ENCODE data around the gene PGBD2.
"Not testable (repeated sequence)": the region's sequence is repeated elsewhere in the genome, so short reads cannot be mapped to it uniquely, and the experiment has no call there.

PGBD2 gene

GRCh38 chr1:248871837-248872401, 34.1 kb upstream of the PGBD2 start:
- Histone ChIP-seq H3K4me3 (ENCODE audit: low read length) (no peak overlapping the region), H3K9me3 (ENCODE audit: control insufficient read depth, insufficient read depth, low read length) (no peaks in the 10 kb centered on the region), H3K27ac (ENCODE audit: low read length) (no peak overlapping the region), H3K27me3 (ENCODE audit: control insufficient read depth, insufficient read depth, low read length) (no peaks in the 10 kb centered on the region), H3K4me1 (ENCODE audit: control insufficient read depth, insufficient read depth, low read length) (no peaks in the 10 kb centered on the region), H3K36me3 (ENCODE audit: control insufficient read depth, insufficient read depth, low read length) (no peaks in the 10 kb centered on the region)
- DNase-seq (ENCODE audit: low read depth, low spot score): no peak
- no CpG with 5 or more reads among the region's 3 CpGs for WGBS (ENCODE audit: insufficient coverage, insufficient read length)

- WGBS (ENCODE audit: insufficient coverage, insufficient read length): no CpG with 5 or more reads among the region's 31 CpGs
- H3K36me3 ChIP-seq (ENCODE audit: control insufficient read depth, insufficient read depth, low read length): no peaks in the 10 kb centered on the region
- peak overlapping the region; percentile 90 for H3K4me3 ChIP-seq (ENCODE audit: low read length)
- H3K9me3 ChIP-seq (ENCODE audit: control insufficient read depth, insufficient read depth, low read length): no peaks in the 10 kb centered on the region
- no peak overlapping the region for H3K27ac ChIP-seq (ENCODE audit: low read length)
- H3K27me3 ChIP-seq (ENCODE audit: control insufficient read depth, insufficient read depth, low read length): no peaks in the 10 kb centered on the region
- H3K4me1 ChIP-seq (ENCODE audit: control insufficient read depth, insufficient read depth, low read length): no peaks in the 10 kb centered on the region
- peak; percentile 68 for DNase-seq (ENCODE audit: low read depth, low spot score)
Measured at GRCh38 chr1:248872752-248873408, 33.2 kb upstream of the PGBD2 start.

- Histone ChIP-seq H3K27ac (ENCODE audit: low read length) (no peak overlapping the region), H3K9me3 (ENCODE audit: control insufficient read depth, insufficient read depth, low read length) (no peaks in the 10 kb centered on the region), H3K36me3 (ENCODE audit: control insufficient read depth, insufficient read depth, low read length) (no peaks in the 10 kb centered on the region), H3K4me1 (ENCODE audit: control insufficient read depth, insufficient read depth, low read length) (no peaks in the 10 kb centered on the region), H3K4me3 (ENCODE audit: low read length) (peak overlapping the region; percentile 90), H3K27me3 (ENCODE audit: control insufficient read depth, insufficient read depth, low read length) (no peaks in the 10 kb centered on the region)
- peak; percentile 82 for DNase-seq (ENCODE audit: low read depth, low spot score)
- WGBS (ENCODE audit: insufficient coverage, insufficient read length): no CpG with 5 or more reads among the region's 41 CpGs
Measured at GRCh38 chr1:248873409-248873992, 32.5 kb upstream of the PGBD2 start.

- WGBS (ENCODE audit: insufficient coverage, insufficient read length): no CpG with 5 or more reads among the region's 23 CpGs
- Histone ChIP-seq H3K9me3 (ENCODE audit: control insufficient read depth, insufficient read depth, low read length) (no peaks in the 10 kb centered on the region), H3K27me3 (ENCODE audit: control insufficient read depth, insufficient read depth, low read length) (no peaks in the 10 kb centered on the region), H3K4me3 (ENCODE audit: low read length) (peak overlapping the region; percentile 90; the same call in 1 of the 2 replicates), H3K4me1 (ENCODE audit: control insufficient read depth, insufficient read depth, low read length) (no peaks in the 10 kb centered on the region), H3K27ac (ENCODE audit: low read length) (no peak overlapping the region), H3K36me3 (ENCODE audit: control insufficient read depth, insufficient read depth, low read length) (no peaks in the 10 kb centered on the region)
- peak; percentile 57 for DNase-seq (ENCODE audit: low read depth, low spot score)
Measured at GRCh38 chr1:248873993-248874533, 32.0 kb upstream of the PGBD2 start.

GRCh38 chr1:248881261-248881660, 24.8 kb upstream of the PGBD2 start:
- H3K27me3 ChIP-seq (ENCODE audit: control insufficient read depth, insufficient read depth, low read length): no peaks in the 10 kb centered on the region
- no CpG with 5 or more reads among the region's 1 CpG for WGBS (ENCODE audit: insufficient coverage, insufficient read length)
- no peaks in the 10 kb centered on the region for H3K9me3 ChIP-seq (ENCODE audit: control insufficient read depth, insufficient read depth, low read length)
- DNase-seq (ENCODE audit: low read depth, low spot score): no peak
- H3K36me3 ChIP-seq (ENCODE audit: control insufficient read depth, insufficient read depth, low read length): no peaks in the 10 kb centered on the region
- no peaks in the 10 kb centered on the region for H3K4me1 ChIP-seq (ENCODE audit: control insufficient read depth, insufficient read depth, low read length)
- H3K27ac ChIP-seq (ENCODE audit: low read length): no peak overlapping the region
- H3K4me3 ChIP-seq (ENCODE audit: low read length): no peak overlapping the region

GRCh38 chr1:248882427-248882826, 23.6 kb upstream of the PGBD2 start:
- not testable (repeated sequence) for H3K36me3 ChIP-seq (ENCODE audit: control insufficient read depth, insufficient read depth, low read length); DNase-seq (ENCODE audit: low read depth, low spot score); H3K9me3 ChIP-seq (ENCODE audit: control insufficient read depth, insufficient read depth, low read length); H3K4me3 ChIP-seq (ENCODE audit: low read length); H3K27me3 ChIP-seq (ENCODE audit: control insufficient read depth, insufficient read depth, low read length); H3K4me1 ChIP-seq (ENCODE audit: control insufficient read depth, insufficient read depth, low read length); H3K27ac ChIP-seq (ENCODE audit: low read length)
- WGBS (ENCODE audit: insufficient coverage, insufficient read length): no CpG with 5 or more reads among the region's 7 CpGs

- H3K27me3 ChIP-seq (ENCODE audit: control insufficient read depth, insufficient read depth, low read length): no peaks in the 10 kb centered on the region
- no peak overlapping the region for H3K27ac ChIP-seq (ENCODE audit: low read length)
- no peak overlapping the region for H3K4me3 ChIP-seq (ENCODE audit: low read length)
- no CpG with 5 or more reads among the region's 1 CpG for WGBS (ENCODE audit: insufficient coverage, insufficient read length)
- no peak for DNase-seq (ENCODE audit: low read depth, low spot score)
- no peaks in the 10 kb centered on the region for H3K4me1 ChIP-seq (ENCODE audit: control insufficient read depth, insufficient read depth, low read length)
- no peaks in the 10 kb centered on the region for H3K36me3 ChIP-seq (ENCODE audit: control insufficient read depth, insufficient read depth, low read length)
- no peaks in the 10 kb centered on the region for H3K9me3 ChIP-seq (ENCODE audit: control insufficient read depth, insufficient read depth, low read length)
Measured at GRCh38 chr1:248884632-248885295, 21.3 kb upstream of the PGBD2 start.

- Histone ChIP-seq H3K27ac (ENCODE audit: low read length) (no peak overlapping the region), H3K4me3 (ENCODE audit: low read length) (no peak overlapping the region), H3K9me3 (ENCODE audit: control insufficient read depth, insufficient read depth, low read length) (no peaks in the 10 kb centered on the region), H3K27me3 (ENCODE audit: control insufficient read depth, insufficient read depth, low read length) (no peaks in the 10 kb centered on the region), H3K36me3 (ENCODE audit: control insufficient read depth, insufficient read depth, low read length) (no peaks in the 10 kb centered on the region), H3K4me1 (ENCODE audit: control insufficient read depth, insufficient read depth, low read length) (no peaks in the 10 kb centered on the region)
- no peak for DNase-seq (ENCODE audit: low read depth, low spot score)
- no CpG with 5 or more reads among the region's 1 CpG for WGBS (ENCODE audit: insufficient coverage, insufficient read length)
Measured at GRCh38 chr1:248885646-248886045, 20.4 kb upstream of the PGBD2 start.

- no peaks in the 10 kb centered on the region for H3K36me3 ChIP-seq (ENCODE audit: control insufficient read depth, insufficient read depth, low read length)
- H3K27me3 ChIP-seq (ENCODE audit: control insufficient read depth, insufficient read depth, low read length): no peaks in the 10 kb centered on the region
- H3K4me3 ChIP-seq (ENCODE audit: low read length): no peak overlapping the region
- no CpG with 5 or more reads among the region's 1 CpG for WGBS (ENCODE audit: insufficient coverage, insufficient read length)
- no peak for DNase-seq (ENCODE audit: low read depth, low spot score)
- no peak overlapping the region for H3K27ac ChIP-seq (ENCODE audit: low read length)
- H3K4me1 ChIP-seq (ENCODE audit: control insufficient read depth, insufficient read depth, low read length): no peaks in the 10 kb centered on the region
- H3K9me3 ChIP-seq (ENCODE audit: control insufficient read depth, insufficient read depth, low read length): no peaks in the 10 kb centered on the region
Measured at GRCh38 chr1:248886237-248886895, 19.7 kb upstream of the PGBD2 start.

- H3K4me3 ChIP-seq (ENCODE audit: low read length); H3K27ac ChIP-seq (ENCODE audit: low read length); DNase-seq (ENCODE audit: low read depth, low spot score); H3K36me3 ChIP-seq (ENCODE audit: control insufficient read depth, insufficient read depth, low read length); H3K9me3 ChIP-seq (ENCODE audit: control insufficient read depth, insufficient read depth, low read length); H3K4me1 ChIP-seq (ENCODE audit: control insufficient read depth, insufficient read depth, low read length); H3K27me3 ChIP-seq (ENCODE audit: control insufficient read depth, insufficient read depth, low read length): not testable (repeated sequence)
- no CpG with 5 or more reads among the region's 10 CpGs for WGBS (ENCODE audit: insufficient coverage, insufficient read length)
Measured at GRCh38 chr1:248889914-248890243, 16.2 kb upstream of the PGBD2 start.
